NB4 (cell line): Measurements from ENCODE around the gene SIGLEC12.

Experiments
- POLR2A ChIP-seq: IDR thresholded peaks from 2 replicates; pipeline ENCODE4 v1.6.1; 2011; ENCODE audit warnings: mild to moderate bottlenecking; ENCODE audit not compliant: insufficient read length; ENCODE audit errors: extremely low read depth
- TF ChIP-seq, protein P1 (sequence below): IDR thresholded peaks from one replicate; pipeline ENCODE4 v1.5.1; 2012; ENCODE audit warnings: low read depth, low read length
- TF ChIP-seq, protein P2 (sequence below): IDR thresholded peaks from 2 replicates; pipeline ENCODE4 v1.6.1; 2011; ENCODE audit warnings: low read depth, low read length

DNA sequence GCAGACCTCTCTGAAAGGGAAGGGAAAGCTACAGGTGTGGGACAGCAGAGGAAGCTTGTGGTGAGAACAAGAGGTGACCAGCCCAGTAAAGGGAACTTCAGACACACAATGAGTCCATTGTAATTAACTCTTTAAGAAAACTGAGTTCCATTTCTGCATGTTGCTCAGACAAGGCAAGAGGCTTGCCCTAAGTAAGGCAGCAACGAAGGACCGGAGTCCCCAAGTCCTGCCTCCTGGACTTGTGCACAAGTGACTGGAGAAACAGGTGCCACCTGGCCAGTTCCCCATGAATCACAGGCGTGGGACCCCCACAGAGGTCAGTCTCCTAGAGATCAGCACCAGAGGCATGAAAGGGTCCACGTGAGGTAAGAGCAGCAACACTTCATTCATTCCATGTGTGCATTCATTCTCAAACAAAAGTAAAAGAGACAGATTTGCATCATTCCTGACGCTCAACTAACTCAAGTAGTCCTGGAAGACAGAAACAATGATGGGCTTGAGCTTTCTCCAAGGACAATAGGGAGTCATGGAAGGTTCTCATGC is 44.6 kb upstream of the SIGLEC12 start:
- TF ChIP-seq, protein P1, sequence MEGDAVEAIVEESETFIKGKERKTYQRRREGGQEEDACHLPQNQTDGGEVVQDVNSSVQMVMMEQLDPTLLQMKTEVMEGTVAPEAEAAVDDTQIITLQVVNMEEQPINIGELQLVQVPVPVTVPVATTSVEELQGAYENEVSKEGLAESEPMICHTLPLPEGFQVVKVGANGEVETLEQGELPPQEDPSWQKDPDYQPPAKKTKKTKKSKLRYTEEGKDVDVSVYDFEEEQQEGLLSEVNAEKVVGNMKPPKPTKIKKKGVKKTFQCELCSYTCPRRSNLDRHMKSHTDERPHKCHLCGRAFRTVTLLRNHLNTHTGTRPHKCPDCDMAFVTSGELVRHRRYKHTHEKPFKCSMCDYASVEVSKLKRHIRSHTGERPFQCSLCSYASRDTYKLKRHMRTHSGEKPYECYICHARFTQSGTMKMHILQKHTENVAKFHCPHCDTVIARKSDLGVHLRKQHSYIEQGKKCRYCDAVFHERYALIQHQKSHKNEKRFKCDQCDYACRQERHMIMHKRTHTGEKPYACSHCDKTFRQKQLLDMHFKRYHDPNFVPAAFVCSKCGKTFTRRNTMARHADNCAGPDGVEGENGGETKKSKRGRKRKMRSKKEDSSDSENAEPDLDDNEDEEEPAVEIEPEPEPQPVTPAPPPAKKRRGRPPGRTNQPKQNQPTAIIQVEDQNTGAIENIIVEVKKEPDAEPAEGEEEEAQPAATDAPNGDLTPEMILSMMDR, result no peak
- TF ChIP-seq POLR2A, result no peak
- TF ChIP-seq, protein P2, sequence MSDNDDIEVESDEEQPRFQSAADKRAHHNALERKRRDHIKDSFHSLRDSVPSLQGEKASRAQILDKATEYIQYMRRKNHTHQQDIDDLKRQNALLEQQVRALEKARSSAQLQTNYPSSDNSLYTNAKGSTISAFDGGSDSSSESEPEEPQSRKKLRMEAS, result no peak
